ENCODE results near the gene CLK2.
"Not testable (repeated sequence)": the region's sequence is repeated elsewhere in the genome, so short reads cannot be mapped to it uniquely, and the experiment has no call there.

Gene CLK2

DNA sequence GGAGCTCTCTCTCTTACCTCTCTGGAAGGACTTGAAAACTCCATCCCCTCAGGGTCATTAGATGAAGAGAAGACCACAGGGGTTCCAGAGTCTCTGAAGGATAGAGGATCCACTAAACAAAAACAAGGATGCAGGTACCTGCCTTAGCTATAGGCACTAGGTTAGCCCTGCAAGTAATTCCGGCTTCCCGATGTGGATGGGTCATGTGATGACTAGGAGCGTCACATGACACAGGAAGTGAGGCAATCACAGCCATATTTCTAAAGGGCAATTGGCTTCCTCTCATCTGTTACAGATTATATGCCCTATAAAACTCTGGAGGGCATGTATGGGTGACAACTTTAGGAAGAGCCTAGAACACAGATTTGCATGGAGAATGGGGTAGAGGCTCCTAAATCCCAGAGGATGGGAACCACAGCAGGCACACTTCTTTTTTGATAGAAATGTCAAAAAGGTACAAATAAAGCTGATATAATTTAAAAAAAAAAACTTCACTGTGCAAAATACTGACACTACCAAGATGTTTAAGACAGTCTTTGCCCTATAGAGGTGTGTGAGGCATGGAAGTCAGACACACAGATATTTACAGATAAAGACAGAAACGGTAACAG, 32.1 kb downstream of the CLK2 start:
- DNase-seq, result peak; percentile 71

- DNase-seq, result no peak
These were observed 36.9 kb downstream of the CLK2 start for GRCh38 chr1:155236451-155236850.

DNA sequence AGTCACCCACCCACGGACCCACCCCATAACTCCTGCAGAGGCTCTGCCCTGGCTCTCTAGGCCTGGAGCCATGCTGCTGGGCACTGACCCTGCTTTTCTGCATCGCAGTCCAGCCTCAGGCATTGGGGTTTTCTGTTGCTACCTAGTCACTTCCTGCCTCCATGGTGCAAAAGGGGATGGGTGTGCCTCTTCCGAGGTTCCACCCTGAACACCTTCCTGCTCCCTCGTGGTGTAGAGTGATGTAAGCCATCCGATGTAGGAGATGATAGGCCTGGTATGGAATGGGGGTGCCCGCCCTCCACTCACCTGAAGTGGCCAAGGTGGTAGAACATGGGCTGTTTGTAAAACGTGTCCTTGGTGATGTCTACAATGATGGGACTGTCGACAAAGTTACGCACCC, 37.9 kb downstream of the CLK2 start:
- DNase-seq, result not testable (repeated sequence)

GRCh38 chr1:155233502-155233901, 39.8 kb downstream of the CLK2 start:
- not testable (repeated sequence) for DNase-seq

DNA sequence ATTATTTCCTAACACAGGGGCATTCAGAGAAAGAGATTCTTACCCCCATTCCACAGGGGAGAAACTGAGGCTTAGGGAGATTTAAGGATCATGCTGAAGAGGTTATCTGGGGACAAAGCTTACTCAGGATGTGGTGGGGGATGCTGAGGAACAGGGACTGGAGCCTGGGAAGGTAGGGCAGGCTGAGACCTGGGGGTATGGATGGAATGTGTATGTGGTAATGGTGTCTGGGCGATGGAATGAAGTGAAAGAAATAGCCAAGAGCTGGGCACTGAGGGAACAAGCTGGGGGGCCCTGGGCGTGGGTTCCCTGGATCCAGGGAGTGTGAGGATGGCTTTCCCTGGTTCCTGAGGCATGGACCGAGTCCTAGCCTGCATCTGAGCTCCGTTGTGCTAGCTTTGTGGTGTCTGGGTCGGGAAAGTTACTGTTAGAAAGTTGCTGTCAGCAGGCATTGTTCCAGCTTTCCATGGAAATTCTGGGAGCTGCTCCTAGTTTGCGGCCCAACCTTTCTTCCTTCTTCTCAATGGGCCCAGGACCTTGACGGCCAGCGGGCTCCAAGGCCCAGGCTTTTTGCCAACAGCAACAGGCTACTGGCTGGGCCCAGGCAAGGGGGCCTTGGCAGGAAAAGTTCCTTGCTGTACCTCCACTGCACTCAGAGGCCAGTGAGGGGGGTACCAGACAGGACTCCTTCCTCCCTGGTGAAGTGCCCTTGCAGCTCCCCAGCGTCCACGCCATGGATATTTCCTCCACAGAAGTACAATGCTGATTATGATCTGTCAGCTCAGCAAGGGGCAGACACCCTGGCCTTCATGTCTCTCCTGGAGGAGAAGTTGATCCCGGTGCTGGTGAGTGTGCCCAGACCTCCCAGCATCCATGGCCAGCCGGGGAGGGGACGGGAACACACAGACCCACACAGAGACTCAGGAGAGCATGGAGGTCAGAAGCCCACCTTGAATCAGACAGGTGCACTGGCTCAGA, 41.0 kb downstream of the CLK2 start:
- DNase-seq, result not testable (repeated sequence)

- not testable (repeated sequence) for DNase-seq
These were observed 42.0 kb downstream of the CLK2 start for GRCh38 chr1:155231302-155231701.

DNA sequence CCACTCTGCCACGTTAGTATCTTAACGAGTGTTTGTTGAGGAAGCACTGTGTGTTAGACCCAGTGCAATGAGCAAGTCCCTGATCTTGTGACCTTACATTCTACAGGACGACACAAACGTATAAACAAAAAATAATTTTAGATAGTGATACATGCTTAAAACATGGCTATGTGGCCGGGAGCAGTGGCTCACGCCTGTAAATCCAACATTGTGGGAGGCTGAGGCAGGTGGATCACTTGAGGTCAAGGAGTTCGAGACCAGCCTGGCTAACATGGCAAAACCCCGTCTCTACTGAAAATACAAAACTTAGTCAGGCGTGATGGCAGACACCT, 45.2 kb downstream of the CLK2 start:
- no peak for DNase-seq

DNA sequence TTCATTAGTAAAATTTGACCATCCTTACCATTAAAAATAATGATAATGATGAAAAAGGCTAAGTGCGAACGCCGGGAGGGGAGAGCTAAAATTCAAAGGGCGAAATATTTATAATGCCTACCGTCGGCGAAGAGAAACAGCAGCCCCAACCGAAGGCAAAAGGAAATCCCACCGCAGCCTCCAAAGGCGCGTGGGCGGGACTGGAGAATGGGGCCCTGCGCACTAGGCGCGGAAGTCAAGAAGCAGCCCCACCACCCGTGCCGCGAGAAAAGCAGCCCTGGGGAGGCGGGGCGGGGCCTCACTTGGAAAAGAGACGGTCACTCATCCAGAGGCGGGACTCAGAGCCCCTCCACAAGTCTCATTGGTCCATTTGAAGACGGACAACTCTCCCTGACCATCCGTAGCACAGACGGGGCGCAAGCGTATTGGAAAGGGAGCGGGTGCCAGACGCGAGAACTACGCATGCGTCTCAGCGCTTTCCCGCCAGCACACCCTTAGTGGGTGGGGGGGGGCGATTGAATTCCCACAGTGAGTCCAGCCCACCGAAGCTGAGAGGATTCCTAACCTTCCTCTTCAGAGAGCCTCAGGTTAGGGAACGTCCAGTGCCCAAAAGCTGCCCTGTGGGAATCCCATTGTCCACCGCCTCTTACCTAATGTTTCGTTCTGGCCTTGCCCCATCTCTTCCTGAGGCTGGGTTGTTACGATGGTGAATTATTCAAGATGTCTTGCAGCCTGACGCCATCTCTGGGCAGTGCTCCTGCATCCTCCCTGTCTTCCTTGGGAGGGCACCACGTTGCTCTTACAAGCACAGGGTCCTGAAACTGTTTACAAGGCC, 45.8 kb downstream of the CLK2 start:
- DNase-seq, result peak; percentile 98

DNA sequence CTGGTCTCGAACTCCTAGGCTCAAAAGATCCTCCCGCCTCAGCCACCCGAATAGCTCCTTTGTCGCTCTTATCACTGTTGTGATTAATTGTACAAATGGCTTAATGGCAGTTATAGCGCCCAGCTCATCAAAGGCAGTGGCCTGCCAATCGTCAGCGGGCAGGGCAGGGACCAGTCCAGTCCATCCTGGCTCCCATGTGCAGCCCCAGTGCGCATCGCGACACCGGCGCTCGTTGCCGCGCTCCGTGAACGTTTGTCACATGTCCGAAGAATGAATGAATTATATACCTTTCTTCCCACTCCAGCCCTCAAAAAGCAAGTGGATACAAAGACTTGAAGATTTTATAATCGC, 46.4 kb downstream of the CLK2 start:
- no peak for DNase-seq

- DNase-seq, result peak; percentile 83
These were observed 47.0 kb downstream of the CLK2 start for GRCh38 chr1:155226188-155226909.

GRCh38 chr1:155225404-155225759, 47.9 kb downstream of the CLK2 start:
- not testable (repeated sequence) for DNase-seq

GRCh38 chr1:155223047-155223446, 50.3 kb downstream of the CLK2 start:
- DNase-seq, result no peak

DNA sequence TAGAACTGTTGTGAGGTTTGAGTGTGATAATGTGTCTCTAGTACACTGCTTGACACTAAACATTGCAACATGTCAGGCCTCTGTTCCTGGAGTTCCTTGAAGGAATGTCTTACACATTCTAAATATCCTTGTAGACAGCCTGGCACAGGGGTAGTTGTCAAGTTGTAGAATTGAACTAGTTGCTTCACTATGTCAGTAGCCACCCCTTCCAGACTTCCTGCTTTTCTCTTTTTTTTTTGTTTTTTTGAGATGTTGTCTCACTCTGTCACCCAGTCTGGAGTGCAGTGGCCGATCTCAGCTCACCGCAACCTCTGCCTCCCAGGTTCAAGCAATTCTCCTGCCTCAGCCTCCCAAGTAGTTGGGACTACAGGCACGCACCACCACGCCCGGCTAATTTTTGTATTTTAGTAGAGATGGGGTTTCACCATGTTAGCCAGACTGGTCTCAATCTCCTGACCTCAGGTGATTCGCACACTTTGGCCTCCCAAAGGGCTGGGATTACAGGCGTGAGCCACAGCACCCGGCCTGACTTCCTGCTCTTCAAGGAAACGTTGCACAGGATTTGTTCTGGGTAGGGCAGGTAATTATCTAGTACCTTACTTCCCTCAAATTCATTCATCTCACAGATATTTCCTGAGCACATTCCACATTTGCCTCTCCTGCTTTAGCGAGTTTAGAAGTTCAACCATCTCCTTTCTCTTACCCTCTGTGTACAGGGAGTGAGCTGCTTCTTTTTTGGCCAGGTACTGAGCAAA, 52.9 kb downstream of the CLK2 start:
- not testable (repeated sequence) for DNase-seq

GRCh38 chr1:155219592-155220031, 53.7 kb downstream of the CLK2 start:
- no peak for DNase-seq

DNA sequence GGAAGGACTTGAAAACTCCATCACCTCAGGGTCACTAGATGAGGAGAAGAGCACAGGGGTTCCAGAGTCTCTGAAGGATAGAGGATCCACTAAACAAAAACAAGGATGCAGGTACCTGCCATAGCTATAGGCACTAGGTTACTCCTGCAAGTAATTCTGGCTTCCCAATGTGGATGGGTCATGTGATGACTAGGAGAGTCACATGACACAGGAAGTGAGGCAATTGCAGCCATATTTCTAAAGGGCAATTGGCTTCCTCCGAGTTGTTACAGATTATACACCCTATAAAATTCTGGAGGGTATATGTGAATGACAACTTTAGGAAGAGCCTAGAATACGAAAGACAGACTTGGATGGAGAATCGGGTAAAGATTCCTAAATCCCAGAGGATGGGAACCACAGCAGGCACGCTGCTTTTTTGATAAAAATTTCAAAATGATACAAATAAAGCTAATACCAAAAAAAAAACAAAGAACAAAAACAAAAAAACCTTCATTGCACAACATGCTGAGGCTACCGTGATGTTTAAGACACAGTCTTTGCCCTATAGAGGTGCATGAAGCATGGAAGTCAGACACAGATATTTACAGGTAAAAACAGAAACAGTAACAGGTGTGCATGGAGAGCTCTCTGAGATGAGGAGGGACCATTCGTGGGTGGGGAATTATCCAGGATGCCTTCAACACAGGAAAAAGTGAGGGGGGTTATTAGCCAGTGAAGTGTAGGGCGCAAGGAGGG, 54.3 kb downstream of the CLK2 start:
- DNase-seq, result no peak

DNA sequence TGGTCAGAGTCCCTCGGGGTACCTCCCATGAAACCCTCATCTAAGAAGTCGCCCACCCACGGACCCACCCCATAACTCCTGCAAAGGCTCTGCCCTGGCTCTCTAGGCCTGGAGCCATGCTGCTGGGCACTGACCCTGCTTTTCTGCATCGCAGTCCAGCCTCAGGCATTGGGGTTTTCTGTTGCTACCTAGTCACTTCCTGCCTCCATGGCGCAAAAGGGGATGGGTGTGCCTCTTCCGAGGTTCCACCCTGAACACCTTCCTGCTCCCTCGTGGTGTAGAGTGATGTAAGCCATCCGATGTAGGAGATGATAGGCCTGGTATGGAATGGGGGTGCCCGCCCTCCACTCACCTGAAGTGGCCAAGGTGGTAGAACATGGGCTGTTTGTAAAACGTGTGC, 58.6 kb downstream of the CLK2 start:
- DNase-seq, result not testable (repeated sequence)
